GM23338 (cell line): ENCODE results near the gene MAPKAPK2. TPM values are rescaled to one million over a fixed set of nuclear protein-coding genes. Genes with fewer than 3 reads are reported as not detected.
A peak's percentile ranks its signal among the peaks of the same experiment; 100 is the strongest.

Experiments used
- ATAC-seq: fragments of 200-7000 bp; cut with Tn5 transposase; 3 replicates; pipeline ENCODE4 v1.9.1; 2020
- DNase-seq: peaks from one replicate; pipeline ENCODE4 v3.0.0-alpha.2; 2015; ENCODE audit warnings: low spot score
- H2AFZ ChIP-seq: fragments of 200-600 bp; sonication (generic); 2 replicates; pipeline ENCODE4 v1.8.0; 2016; ENCODE audit warnings: antibody characterized with exemption, mild to moderate bottlenecking, moderate library complexity
- H3F3A ChIP-seq: fragments of 200-600 bp; sonication (generic); replicated peaks from 2 replicates; pipeline ENCODE4 v1.8.0; 2017; ENCODE audit warnings: antibody characterized with exemption, mixed run types, low read depth
- H3K27ac ChIP-seq: fragments of 200-600 bp; sonication (generic); 2 replicates; pipeline ENCODE4 v1.6.1; 2016; ENCODE audit warnings: low read depth
- H3K27me3 ChIP-seq: fragments of 200-600 bp; sonication (generic); 2 replicates; pipeline ENCODE4 v1.8.0; 2016; ENCODE audit warnings: mild to moderate bottlenecking, mixed run types, moderate library complexity; ENCODE audit not compliant: insufficient read depth
- H3K36me3 ChIP-seq: fragments of 200-600 bp; sonication (generic); 2 replicates; pipeline ENCODE4 v1.8.0; 2016; ENCODE audit warnings: mild to moderate bottlenecking; ENCODE audit not compliant: insufficient read depth
- H3K4me1 ChIP-seq: fragments of 200-600 bp; sonication (generic); 2 replicates; pipeline ENCODE4 v1.8.0; 2016; ENCODE audit warnings: mild to moderate bottlenecking, moderate library complexity; ENCODE audit not compliant: insufficient read depth
- H3K4me2 ChIP-seq: fragments of 200-600 bp; sonication (generic); 2 replicates; pipeline ENCODE4 v1.7.1; 2017; ENCODE audit warnings: mixed run types
- H3K4me3 ChIP-seq: fragments of 200-600 bp; sonication (generic); 2 replicates; pipeline ENCODE4 v1.6.1; 2016; ENCODE audit warnings: mixed run types
- H3K79me2 ChIP-seq: fragments of 200-600 bp; sonication (generic); replicated peaks from 2 replicates; pipeline ENCODE4 v1.8.0; 2017; ENCODE audit warnings: mild to moderate bottlenecking; ENCODE audit not compliant: insufficient read depth
- H3K9me2 ChIP-seq: fragments of 200-600 bp; sonication (generic); 2 replicates; pipeline ENCODE4 v1.8.0; 2017; ENCODE audit not compliant: insufficient read depth
- H4K20me1 ChIP-seq: fragments of 200-600 bp; sonication (generic); replicated peaks from 2 replicates; pipeline ENCODE4 v1.8.0; 2017; ENCODE audit warnings: mild to moderate bottlenecking; ENCODE audit not compliant: insufficient read depth
- H3K27ac Mint-ChIP-seq: 2 replicates; pipeline ENCODE4 v1.8.0; 2020; ENCODE audit warnings: inconsistent platforms, mild to moderate bottlenecking, moderate library complexity, mixed read lengths
- H3K27me3 Mint-ChIP-seq: 3 replicates; pipeline ENCODE4 v1.8.0; 2022; ENCODE audit warnings: low read depth, mild to moderate bottlenecking, moderate library complexity, mixed read lengths, inconsistent platforms; ENCODE audit not compliant: insufficient read depth, poor library complexity
- H3K36me3 Mint-ChIP-seq: 3 replicates; pipeline ENCODE4 v1.8.0; 2021; ENCODE audit warnings: low read depth, mild to moderate bottlenecking, inconsistent platforms, moderate library complexity, mixed read lengths
- H3K4me1 Mint-ChIP-seq: 3 replicates; pipeline ENCODE4 v1.8.0; 2020; ENCODE audit warnings: mild to moderate bottlenecking, inconsistent platforms, mixed read lengths
- H3K4me3 Mint-ChIP-seq: 3 replicates; pipeline ENCODE4 v1.8.0; 2021; ENCODE audit warnings: moderate library complexity, mild to moderate bottlenecking, inconsistent platforms, mixed read lengths
- H3K9me3 Mint-ChIP-seq: 3 replicates; pipeline ENCODE4 v1.8.0; 2020; ENCODE audit warnings: moderate library complexity, mild to moderate bottlenecking, inconsistent platforms, mixed read lengths
- CTCF ChIP-seq, 2 experiments: fragments of 200-600 bp in 1 of 2; sonication (generic) in 1 of 2; conservative IDR thresholded peaks; 2 replicates each; pipeline versions ENCODE4 v1.5.1 to v1.6.1; 2016 to 2017; ENCODE audit warnings: antibody characterized with exemption in 2 of 2, low read depth in 2 of 2, mild to moderate bottlenecking in 2 of 2, moderate library complexity in 1 of 2
- JUNB ChIP-seq: IDR thresholded peaks from one replicate; pipeline ENCODE4 v1.6.1; 2016; ENCODE audit warnings: antibody characterized with exemption; ENCODE audit not compliant: unreplicated experiment
- POLR2AphosphoS5 ChIP-seq: IDR thresholded peaks from 2 replicates; pipeline ENCODE4 v1.6.1; 2016; ENCODE audit warnings: antibody characterized with exemption, low read depth
- STAT1 ChIP-seq: IDR thresholded peaks from one replicate; pipeline ENCODE4 v1.6.1; 2016; ENCODE audit warnings: antibody characterized with exemption; ENCODE audit not compliant: unreplicated experiment
- ZNF114 ChIP-seq: fragments of 250-450 bp; sonication (Bioruptor Pico); IDR thresholded peaks from 2 replicates; pipeline ENCODE4 v1.5.0; 2020; ENCODE audit warnings: mild to moderate bottlenecking, moderate library complexity
- ZNF462 ChIP-seq: fragments of 250-450 bp; sonication (Bioruptor Pico); IDR thresholded peaks from 2 replicates; pipeline ENCODE4 v1.5.0; 2020; ENCODE audit warnings: mild to moderate bottlenecking, moderate library complexity
- polyA plus RNA-seq: library from polyadenylated mRNA; unstranded; fragments of >200 nt; fragmentation: Nextera tagmentation; extraction: Ambion mirVana; gene quantifications from 2 replicates; pipeline ENCODE4 v1.2.1, GENCODE V29; 2016
- total RNA-seq: library from RNA; depleted of rRNA; stranded (reverse); fragments of >200 nt; shearing (Covaris generic); gene quantifications from 2 replicates; pipeline ENCODE4 v1.2.3, GENCODE V29; 2014

The MAPKAPK2 gene
- total and polyA plus RNA-seq, 2 experiments from 2014 or later, result 10.1 to 30.4 TPM

GRCh38 chr1:206643118-206643698, 41.5 kb upstream of the MAPKAPK2 start (continued):
- TF ChIP-seq ZNF462 (CRISPR knock-in tag) (no peak), STAT1 (no peak), JUNB (no peak), CTCF (conservative IDR thresholded peaks at IDR 0.05; ENCODE audit: low read depth in 2 of 2) (no peak), ZNF114 (CRISPR knock-in tag) (no peak)

GRCh38 chr1:206646504-206646903, 38.2 kb upstream of the MAPKAPK2 start:
- no peak overlapping the region for H3K4me3 ChIP-seq
- H3K79me2 ChIP-seq, result no peaks in the 10 kb centered on the region
- H3K4me3 Mint-ChIP-seq, result no peak overlapping the region
- H3K36me3 ChIP-seq, result no peaks in the 10 kb centered on the region
- no peak overlapping the region for H2AFZ ChIP-seq
- H3K27me3 Mint-ChIP-seq, result peaks cover 2% of the 10 kb centered on the region
- DNase-seq (no peak), ATAC-seq (no peak)
- peaks cover 11% of the 10 kb centered on the region; the same call in 2 of the 3 replicates for H3K4me1 Mint-ChIP-seq
- no peaks in the 10 kb centered on the region for H3F3A ChIP-seq
- H3K4me2 ChIP-seq, result no peak overlapping the region
- H3K9me3 Mint-ChIP-seq, result no peaks in the 10 kb centered on the region
- no peak overlapping the region for H3K27ac ChIP-seq
- H3K27me3 ChIP-seq, result no peaks in the 10 kb centered on the region
- TF ChIP-seq ZNF462 (CRISPR knock-in tag), result peak; percentile 16; the same call in 1 of the 2 replicates
- no peak for TF ChIP-seq POLR2AphosphoS5
- 0 out of 2 replicates have a peak, but pooled peaks cover 9% of the 10 kb centered on the region for H3K9me2 ChIP-seq
- peak overlapping the region; percentile 10; the same call in 1 of the 2 replicates for H3K27ac Mint-ChIP-seq
- H3K36me3 Mint-ChIP-seq, result peaks cover 7% of the 10 kb centered on the region
- H3K4me1 ChIP-seq, result peaks cover 5% of the 10 kb centered on the region; the same call in 1 of the 2 replicates
- no peaks in the 10 kb centered on the region for H4K20me1 ChIP-seq
